Right ventricle myocardium inferior (tissue), 1 donor: ENCODE measurements around the gene DGKI. TPM values are rescaled to one million over a fixed set of nuclear protein-coding genes. Genes with fewer than 3 reads are reported as not detected.

ENCODE experiments used
- ATAC-seq: fragments of 200-7000 bp; cut with Tn5 transposase; one replicate; pipeline ENCODE4 v1.9.1; 2020; ENCODE audit warnings: mild to moderate bottlenecking, moderate library complexity
- DNase-seq: peaks from one replicate; pipeline ENCODE4 v3.0.0; 2021; ENCODE audit errors: missing footprints
- intact Hi-C: fragments of 100-400 bp; cut with DNase I; formaldehyde crosslinking; loops from one replicate; pipeline ENCODE4 v1.11.0; 2022
- total RNA-seq: library from RNA; stranded (reverse); fragmentation: NEBNext Ultra II Directional; extraction: Animal tissue kit (Norgen Biotek cat#: 25700); gene quantifications from one replicate; pipeline ENCODE4 v1.2.1, GENCODE V29; 2021
- donor health status: DM: no; HTN: yes; CAD: no; lungs with severe emphysema.

The DGKI gene
- total RNA-seq, 1 donor from 2014 or later, result 1.4 TPM

DNA sequence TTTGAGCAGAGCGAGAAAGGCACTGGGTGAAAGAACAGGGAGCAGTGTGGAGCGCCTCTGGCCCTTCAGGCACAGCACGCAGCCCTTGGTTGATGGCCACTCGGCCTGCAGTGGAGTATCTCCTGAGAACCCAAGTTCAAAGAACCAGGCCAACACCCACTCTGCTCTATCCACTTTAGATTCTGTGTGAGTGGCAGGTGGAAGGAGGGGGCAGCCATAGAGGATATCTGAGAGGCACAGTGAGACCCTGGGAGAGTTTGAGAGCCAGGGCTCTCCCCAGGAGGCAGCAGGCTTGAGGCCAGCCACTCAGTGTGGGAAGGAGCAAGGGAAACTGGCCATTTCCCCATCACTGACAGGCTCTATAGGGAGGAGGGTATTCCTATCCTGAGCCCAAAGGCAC lies 450.7 kb downstream of the DGKI start:
- DNase-seq, result no peak
- ATAC-seq, result no peak
- intact Hi-C loops, result no loop called here

DNA sequence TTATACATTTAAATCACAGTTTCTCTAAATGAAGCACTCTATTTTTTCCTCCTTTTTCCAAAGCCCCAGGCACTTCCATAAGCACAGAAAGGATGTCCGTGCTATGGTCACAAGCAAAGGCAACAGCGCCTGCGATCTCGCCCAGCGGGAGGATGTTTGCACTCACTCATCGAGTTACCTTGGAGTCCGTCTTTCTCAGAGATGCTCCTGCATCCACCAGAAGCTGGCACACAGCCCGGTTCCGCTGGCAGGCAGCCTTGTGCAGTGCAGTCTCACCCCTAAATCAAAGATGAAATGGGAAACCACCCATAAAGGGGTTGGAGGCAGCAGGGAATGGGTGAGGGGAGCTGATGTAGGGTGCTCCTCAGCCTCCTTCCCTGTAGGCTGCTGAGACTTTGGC lies 451.4 kb downstream of the DGKI start:
- no peak for DNase-seq
- intact Hi-C loops, result no loop called here
- ATAC-seq, result no peak

DNA sequence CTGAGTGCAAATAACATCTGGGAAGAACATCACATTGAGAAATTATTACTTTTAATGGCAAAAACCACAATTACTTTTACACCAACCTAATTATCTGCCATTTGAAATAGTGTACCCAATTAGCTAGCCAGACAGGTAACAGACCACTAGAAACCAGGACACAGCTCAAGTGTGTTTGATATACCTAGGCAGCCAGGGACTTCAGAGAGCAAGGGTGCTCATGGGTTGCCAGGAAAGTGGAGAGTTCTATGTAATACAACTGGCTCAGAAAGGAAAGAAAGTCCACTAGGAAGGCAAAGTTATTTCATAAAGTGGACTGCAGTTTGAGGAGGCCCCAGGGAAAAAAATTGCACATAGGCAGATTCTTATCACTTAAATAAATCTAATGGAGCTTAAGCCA lies 453.2 kb downstream of the DGKI start:
- no peak for DNase-seq
- intact Hi-C loops, result no loop called here
- no peak for ATAC-seq

DNA sequence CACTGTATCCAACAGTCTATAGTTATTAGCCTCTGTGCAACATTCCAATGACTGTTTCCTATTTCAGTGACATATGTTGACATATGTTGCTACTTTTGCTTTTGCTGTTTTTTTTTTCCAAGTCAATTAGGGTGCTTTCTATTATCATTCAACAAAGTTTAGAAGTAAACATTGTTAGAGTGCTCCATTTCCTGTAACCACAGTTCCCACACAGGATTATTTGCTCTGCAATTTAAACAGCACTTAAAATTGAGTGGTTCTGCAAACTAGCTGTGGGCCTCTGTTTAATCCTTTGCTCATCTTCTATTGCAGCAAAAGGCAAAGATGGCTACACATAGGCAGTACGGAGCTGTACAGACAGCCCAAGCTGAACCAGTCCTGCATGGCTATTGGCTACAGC lies 456.7 kb downstream of the DGKI start:
- intact Hi-C loops, result no loop called here
- DNase-seq (no peak), ATAC-seq (no peak)

GRCh38 chr7:137388916-137389315 lies 457.9 kb downstream of the DGKI start:
- DNase-seq (no peak), ATAC-seq (no peak)
- intact Hi-C loops, result no loop called here

DNA sequence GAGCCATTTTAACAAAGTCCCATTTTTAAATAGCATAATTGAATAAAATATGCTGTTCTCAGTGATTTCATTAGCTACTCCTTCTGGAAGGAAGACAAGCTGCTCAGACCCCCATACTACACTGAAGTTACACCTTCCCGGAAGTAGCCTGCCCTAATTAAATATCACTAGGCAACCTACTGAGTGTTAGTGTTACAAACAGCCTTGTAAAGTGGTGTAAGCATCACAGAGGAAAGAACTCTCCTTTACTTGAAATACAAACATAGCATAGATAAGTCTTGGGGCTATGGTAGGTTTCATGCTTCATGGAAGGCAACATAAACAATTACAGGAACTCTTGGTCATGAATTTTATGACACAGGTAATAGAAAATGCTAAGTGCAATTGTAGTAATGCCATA lies 459.8 kb downstream of the DGKI start:
- intact Hi-C loops, result no loop called here
- DNase-seq (no peak), ATAC-seq (no peak)

DNA sequence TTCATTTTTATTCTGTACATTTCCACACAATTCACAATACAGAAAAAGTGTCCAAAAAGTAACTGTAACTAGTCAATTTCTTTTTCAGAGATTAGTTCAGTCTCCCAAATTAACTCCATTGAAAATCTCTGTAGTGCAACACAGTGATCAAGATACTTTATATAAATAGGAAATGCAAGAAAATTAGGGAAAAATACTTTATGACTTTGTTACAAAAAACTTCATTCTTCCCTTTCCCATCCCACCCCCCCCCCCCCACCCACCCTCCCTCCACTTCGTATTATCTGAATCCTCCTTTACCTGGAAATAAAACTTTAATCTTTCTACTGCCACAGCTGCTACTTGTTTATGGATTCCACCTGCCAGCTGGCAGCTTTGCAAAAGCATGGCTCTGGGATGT lies 465.7 kb downstream of the DGKI start:
- intact Hi-C loops, result no loop called here
- DNase-seq, result no peak
- ATAC-seq, result no peak

- ATAC-seq, result no peak
These were observed 473.3 kb downstream of the DGKI start for GRCh38 chr7:137373507-137373906.

GRCh38 chr7:137371616-137372015 lies 475.2 kb downstream of the DGKI start:
- DNase-seq (no peak), ATAC-seq (no peak)
- intact Hi-C loops, result no loop called here

More at GRCh38 chr7:137373507-137373906, 473.3 kb downstream of the DGKI start:
- no peak for DNase-seq
- intact Hi-C loops, result no loop called here

DNA sequence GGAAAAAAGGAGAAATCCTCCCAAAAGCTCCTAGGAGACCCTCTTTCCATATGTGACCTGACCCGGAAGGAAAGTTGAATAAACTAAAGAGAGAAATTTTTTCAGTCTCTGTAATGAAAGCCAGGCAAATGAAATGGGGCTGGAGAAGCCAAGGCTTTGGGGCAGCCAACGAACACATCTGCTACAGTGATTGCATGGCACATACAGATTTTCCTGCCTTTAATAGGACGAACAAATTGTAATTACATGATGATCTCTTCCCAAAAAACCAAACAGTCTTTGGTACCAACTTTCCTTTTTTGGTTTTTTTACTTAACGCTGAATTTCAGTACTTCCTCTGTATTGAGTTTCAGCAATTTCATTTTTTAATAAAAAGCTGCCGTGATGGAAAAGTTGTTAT lies 479.8 kb downstream of the DGKI start:
- ATAC-seq (no peak), DNase-seq (no peak)
- intact Hi-C loops, result no loop called here

DNA sequence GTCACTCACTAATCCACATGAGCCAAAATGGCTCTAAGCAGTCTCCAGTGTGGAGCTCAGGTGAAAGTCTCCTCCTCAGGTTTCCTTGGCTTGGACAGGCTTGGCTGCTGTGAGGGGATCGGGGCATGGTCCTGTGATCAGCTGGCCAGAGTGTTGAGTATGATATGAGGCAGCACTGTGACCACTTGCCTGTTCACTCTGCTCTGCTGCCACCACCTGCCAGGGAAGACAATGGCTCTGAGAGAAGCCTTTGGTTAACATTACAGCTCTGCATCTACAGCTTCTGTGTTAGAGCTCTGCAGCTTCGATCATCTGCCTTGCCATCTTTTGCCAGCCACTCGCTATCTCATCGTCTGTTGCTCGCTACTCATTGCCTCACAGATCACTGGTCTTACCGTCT lies 483.1 kb downstream of the DGKI start:
- intact Hi-C loops, result no loop called here
- ATAC-seq, result no peak
- no peak for DNase-seq

DNA sequence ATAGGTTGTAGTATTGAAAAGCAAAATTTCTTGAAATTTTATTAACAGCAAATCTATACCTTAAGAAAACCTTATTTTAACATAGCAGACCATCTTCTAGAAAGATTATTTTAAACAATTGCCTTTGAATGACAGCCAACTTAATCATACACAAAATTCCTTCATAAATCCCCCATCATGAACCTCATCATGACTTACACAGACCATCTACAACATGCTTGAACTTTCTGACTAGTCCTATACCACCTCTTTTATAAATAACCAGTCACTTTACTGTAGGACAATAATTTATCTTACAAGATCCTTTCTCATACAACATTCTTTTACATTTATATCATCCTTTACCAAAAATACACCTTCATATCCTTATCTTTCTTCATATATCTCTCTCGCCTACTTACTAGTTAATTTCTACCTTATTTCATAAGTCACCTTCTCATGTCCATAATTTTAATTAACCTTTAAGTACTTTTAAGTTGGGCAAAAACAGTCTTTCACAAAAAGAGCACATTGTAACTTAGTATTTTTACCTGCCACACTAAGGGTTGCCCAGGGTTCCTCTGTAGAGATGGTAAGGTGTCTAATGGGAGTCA lies 486.6 kb downstream of the DGKI start:
- intact Hi-C loops, result no loop called here
- no peak for DNase-seq

DNA sequence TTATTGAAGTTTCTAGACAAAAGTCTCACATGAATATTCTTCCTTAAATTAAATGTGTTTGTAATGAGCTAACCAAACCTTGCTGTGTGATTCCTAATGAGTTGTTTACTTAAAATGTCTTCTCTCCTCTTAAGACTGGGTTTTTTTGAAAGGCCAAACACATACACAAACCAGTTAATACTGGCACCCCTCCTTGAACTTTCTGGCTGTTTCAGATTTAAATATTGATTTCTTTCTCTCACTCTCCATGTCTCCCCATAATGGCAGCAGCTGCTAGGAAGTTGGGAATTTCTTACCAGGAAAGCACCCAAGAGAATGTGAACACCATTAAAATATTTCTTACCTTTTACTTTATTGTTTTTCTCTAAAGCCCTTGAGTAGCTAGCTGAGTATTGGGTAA lies 491.8 kb downstream of the DGKI start:
- DNase-seq, result no peak
- no peak for ATAC-seq
- intact Hi-C loops, result no loop called here

More for the DNA sequence above, 486.6 kb downstream of the DGKI start:
- ATAC-seq, result no peak

DNA sequence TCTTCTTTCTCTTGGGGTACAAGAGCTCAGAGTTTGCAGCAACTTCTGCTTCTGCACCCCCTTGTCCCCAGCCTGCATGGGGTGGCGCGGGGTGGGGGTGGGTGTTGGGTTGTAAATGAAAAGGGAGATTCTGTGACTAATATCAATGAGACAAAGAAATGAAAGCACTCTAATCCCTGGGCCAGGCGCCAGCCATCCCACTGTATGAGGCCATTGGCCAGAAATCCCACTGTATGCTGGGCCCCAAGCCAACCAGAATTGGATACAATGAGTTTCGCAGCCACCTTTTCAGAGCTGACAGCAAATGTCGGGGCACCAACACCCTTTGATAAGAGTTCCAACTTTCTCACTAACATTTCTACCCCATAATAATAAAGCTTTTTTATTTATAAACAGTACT lies 492.4 kb downstream of the DGKI start:
- ATAC-seq (no peak), DNase-seq (no peak)
- intact Hi-C loops, result no loop called here

- DNase-seq (no peak), ATAC-seq (no peak)
- intact Hi-C loops, result no loop called here
These were observed 494.8 kb downstream of the DGKI start for GRCh38 chr7:137351941-137352340.

DNA sequence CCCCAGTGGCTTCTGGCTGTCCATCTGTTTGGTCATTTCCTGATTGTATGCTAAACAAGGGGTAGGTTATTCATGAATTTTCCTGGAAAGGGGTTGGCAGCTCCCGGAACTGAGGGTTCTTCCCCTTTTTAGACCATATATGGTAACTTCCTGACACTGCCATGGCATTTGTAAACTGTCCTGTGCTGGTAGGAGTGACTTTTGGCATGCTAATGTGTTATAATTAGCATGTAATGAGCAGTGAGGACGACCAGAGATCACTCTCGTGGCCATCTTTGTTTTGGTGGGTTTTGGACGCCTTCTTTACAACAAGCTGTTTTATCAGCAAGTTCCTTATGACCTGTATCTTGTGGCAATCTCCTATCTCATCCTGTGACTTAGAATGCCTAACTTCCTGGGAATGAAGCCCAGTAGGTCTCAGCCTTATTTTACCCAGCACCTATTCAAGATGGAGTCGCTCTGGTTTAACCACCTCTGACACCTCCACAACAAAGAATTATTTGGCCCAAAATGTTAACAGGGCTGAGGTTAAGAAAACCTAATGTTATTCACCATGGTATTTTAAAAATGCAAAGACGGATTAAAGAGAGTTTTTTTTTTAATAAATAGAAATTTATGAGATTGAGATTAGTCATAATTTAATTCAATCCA lies 500.9 kb downstream of the DGKI start:
- DNase-seq (no peak), ATAC-seq (no peak)
- intact Hi-C loops, result no loop called here

DNA sequence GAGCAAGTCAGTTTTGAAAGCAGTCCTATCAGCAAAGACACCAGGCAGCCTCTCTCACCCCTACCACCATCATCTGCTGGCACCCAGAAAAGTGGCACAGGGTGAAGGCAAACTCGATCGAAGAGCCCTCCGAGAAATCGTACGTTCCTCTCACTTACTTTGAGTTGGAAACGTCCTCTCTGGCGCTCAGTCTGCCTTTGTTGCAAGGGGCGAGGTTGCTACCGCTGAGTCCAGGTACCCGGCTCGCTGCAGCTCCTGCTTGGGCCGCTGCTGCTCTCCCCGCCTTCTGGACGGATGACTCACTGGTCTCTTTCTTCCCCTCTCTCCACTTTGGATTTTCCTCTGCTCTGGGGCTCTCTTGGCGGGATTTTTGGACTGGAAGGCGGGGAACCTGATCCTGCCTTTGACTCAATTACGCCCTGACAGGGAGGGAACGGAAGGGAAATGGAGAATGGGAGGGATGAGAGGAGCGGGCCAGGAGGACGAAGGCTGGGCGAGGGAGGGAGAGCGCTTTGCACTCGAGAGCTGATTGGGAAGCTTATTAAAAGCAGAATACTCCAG lies 503.4 kb downstream of the DGKI start, which contains the start of gene PTN:
Gene PTN, minus strand, starts transcription at position 453 of the 561 bp plus-strand sequence. CDS start 88,760 bp downstream, outside the sequence.
- peak; percentile 92 for ATAC-seq
- intact Hi-C loops, result no loop called here
- DNase-seq, result no peak

DNA sequence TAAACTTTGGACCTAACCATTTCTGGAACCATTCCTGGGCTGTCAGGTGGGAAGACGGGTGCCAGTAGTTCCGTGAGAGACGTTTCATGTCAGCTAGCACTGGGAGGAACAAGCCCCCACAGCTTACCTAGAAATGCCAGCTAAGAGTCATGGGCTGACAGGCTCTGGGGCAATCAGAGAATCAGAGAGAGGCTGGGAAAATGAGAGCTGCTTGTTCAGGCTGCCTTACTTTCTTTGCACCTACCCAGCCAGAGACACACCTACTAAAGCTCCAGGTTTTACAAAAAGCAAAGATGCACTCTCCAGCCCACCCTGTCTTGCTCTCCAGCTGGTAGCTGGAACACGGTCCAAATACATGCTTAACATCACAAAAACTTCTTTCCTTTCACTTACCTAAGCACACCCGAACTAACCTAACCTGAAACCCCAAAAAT lies 503.9 kb downstream of the DGKI start:
- DNase-seq (no peak), ATAC-seq (no peak)
- intact Hi-C loops, result no loop called here

DNA sequence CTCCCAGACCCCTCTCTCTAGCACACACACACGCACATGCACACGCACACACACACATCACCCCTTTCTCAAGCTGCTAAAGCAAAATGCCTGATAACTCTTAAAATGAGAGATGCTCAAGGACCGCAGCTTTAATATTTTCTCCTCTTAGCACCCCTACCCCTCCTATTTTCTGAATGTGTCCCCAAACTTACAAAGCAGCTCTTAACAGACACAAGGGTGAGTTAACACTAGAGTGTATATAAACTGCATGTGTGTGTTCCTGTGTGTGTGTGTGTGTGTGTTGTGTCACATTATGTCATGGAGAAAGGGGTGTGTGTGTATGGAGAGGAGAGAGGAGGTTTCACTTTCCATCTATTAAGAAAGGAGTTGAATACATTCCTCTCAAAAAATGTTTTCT lies 504.5 kb downstream of the DGKI start:
- intact Hi-C loops, result no loop called here
- DNase-seq (no peak), ATAC-seq (peak; percentile 42)

DNA sequence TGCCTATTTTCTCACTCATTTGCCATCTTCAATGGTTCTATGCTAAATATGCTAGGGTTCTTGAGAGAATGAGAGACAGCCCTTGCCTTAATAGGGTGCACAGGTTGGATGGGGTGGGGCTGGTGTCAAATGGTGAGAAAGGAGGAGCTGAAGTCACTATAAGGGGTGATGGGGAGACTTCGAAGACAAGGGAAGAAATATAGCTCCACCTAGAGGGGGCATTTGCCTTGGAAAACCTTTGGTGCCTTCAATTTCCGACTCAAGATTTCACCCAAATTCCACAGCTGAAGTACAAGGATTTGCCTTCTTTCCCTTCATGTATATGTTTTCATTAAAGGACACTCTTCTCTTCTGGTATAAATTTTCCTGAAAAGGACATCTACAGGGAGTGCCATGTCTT lies 508.9 kb downstream of the DGKI start:
- DNase-seq (no peak), ATAC-seq (no peak)

DNA sequence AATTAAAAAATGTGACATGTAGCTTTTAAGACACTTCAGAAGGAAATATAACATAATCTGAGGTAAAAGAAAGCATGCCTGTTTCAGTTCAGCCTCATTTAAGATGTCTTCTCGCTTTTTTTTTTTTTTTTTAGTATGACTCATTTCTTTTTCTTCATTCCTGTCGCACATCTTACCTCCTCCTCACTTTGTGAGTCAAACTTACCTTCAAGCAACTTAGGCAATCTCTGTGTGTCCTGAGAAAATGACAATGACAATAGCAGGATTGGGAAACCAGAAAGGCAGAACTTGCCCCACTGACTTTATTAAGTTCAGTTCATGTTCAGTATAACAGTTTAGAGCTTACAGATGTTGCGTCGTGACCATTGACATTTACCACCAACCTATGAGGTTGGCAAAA lies 511.0 kb downstream of the DGKI start:
- no peak for DNase-seq
- no peak for ATAC-seq
- intact Hi-C loops, result no loop called here

More for the DNA sequence above, 508.9 kb downstream of the DGKI start:
- intact Hi-C loops, result no loop called here
